T-cell (primary cell): ENCODE data around the gene C5orf15. TPM values are rescaled to one million over a fixed set of nuclear protein-coding genes. Genes with fewer than 3 reads are reported as not detected.
A peak's percentile ranks its signal among the peaks of the same experiment; 100 is the strongest.

Source experiments
- ATAC-seq, 4 experiments: fragments of 200-7000 bp in 3 of 4; fragments of 150-1000 bp in 1 of 4; cut with Tn5 transposase; replicated peaks in 1 of 4; 1 replicate in 3 of 4; 2 replicates in 1 of 4; pipeline ENCODE4 v1.10.0; 2021; ENCODE audit warnings: moderate library complexity in 3 of 4, mild to moderate bottlenecking in 2 of 4, moderate number of reproducible peaks in 1 of 4
- CTCF ChIA-PET, 2 donors: fragments of 300-600 bp; sonication (Branson Sonifier 250); formaldehyde crosslinking; loops; one replicate each; lab custom pipeline; 2022; ENCODE audit warnings: antibody characterized with exemption in 2 of 2; lab: Charles Lee
- POLR2A ChIA-PET, 2 donors: fragments of 300-600 bp; sonication (Branson Sonifier 250); formaldehyde crosslinking; loops; one replicate each; lab custom pipeline; 2022; ENCODE audit warnings: antibody characterized with exemption in 2 of 2; lab: Charles Lee
- DNase-seq, 35 experiments: peaks; one replicate each; pipeline versions ENCODE4 v3.0.0 to v3.0.0-alpha.2; 2013 to 2023
- H3K27ac ChIP-seq: one replicate; pipeline ENCODE4 v1.5.1; 2013; ENCODE audit warnings: low read length
- H3K27me3 ChIP-seq, 2 experiments: replicated peaks in 1 of 2; 1 replicate in 1 of 2; 2 replicates in 1 of 2; pipeline versions ENCODE4 v1.6.1 to v1.7.0; 2013; ENCODE audit warnings: low read length in 1 of 2, mixed read lengths in 1 of 2; ENCODE audit not compliant: control insufficient read depth in 2 of 2, insufficient read depth in 2 of 2; ENCODE audit errors: extremely low read depth in 1 of 2
- H3K36me3 ChIP-seq, 2 donors: 1 replicate in 1 of 2; 2 replicates in 1 of 2; pipeline versions ENCODE4 v1.6.1 to v1.7.0; 2013; ENCODE audit warnings: low read length in 1 of 2; ENCODE audit not compliant: control insufficient read depth in 2 of 2, insufficient read depth in 1 of 2; ENCODE audit errors: extremely low read depth in 1 of 2
- H3K4me1 ChIP-seq, 2 experiments: 1 replicate in 1 of 2; 2 replicates in 1 of 2; pipeline versions ENCODE4 v1.6.1 to v1.7.0; 2013; ENCODE audit warnings: low read length in 2 of 2, mixed read lengths in 1 of 2; ENCODE audit not compliant: insufficient read depth in 2 of 2, control insufficient read depth in 1 of 2; ENCODE audit errors: extremely low read depth in 1 of 2
- H3K4me3 ChIP-seq, 2 donors: 1 replicate in 1 of 2; 2 replicates in 1 of 2; pipeline versions ENCODE4 v1.5.1 to v1.7.0; 2013; ENCODE audit warnings: mild to moderate bottlenecking in 2 of 2, low read length in 1 of 2, moderate library complexity in 1 of 2; ENCODE audit not compliant: control insufficient read depth in 1 of 2; ENCODE audit errors: extremely low read depth in 1 of 2
- H3K9me3 ChIP-seq: 2 replicates; pipeline ENCODE4 v1.7.0; 2013
- H3K27ac Mint-ChIP-seq, 2 donors: one replicate each; pipeline ENCODE4 v1.8.0; 2020 to 2021; ENCODE audit warnings: mild to moderate bottlenecking in 2 of 2, mixed read lengths in 2 of 2
- H3K27me3 Mint-ChIP-seq, 2 donors: one replicate each; pipeline ENCODE4 v1.8.0; 2021 to 2022; ENCODE audit warnings: mixed read lengths in 2 of 2
- H3K36me3 Mint-ChIP-seq: one replicate; pipeline ENCODE4 v1.8.0; 2021; ENCODE audit warnings: mixed read lengths
- H3K4me1 Mint-ChIP-seq, 3 donors: one replicate each; pipeline ENCODE4 v1.8.0; 2020 to 2022; ENCODE audit warnings: mixed read lengths in 3 of 3, mild to moderate bottlenecking in 1 of 3
- H3K4me3 Mint-ChIP-seq, 3 donors: one replicate each; pipeline ENCODE4 v1.8.0; 2020 to 2022; ENCODE audit warnings: mild to moderate bottlenecking in 3 of 3, mixed read lengths in 3 of 3, moderate library complexity in 3 of 3
- H3K9me3 Mint-ChIP-seq, 3 donors: one replicate each; pipeline ENCODE4 v1.8.0; 2020 to 2022; ENCODE audit warnings: mixed read lengths in 3 of 3
- WGBS: methylation state at CpG from one replicate; pipeline ENCODE4 v1.1.5; 2013; ENCODE audit warnings: missing lambda C conversion rate; ENCODE audit not compliant: insufficient coverage; 5-methylcytosine and 5-hydroxymethylcytosine counted together
- total RNA-seq, 35 experiments: library from RNA in 6 of 35; stranded (reverse) in 6 of 35; fragments of 120-200 nt in 1 of 35; gene quantifications; one replicate each; pipeline versions ENCODE4 v1.2.1 to v1.2.4 and lab custom pipeline; 2013 to 2026

The C5orf15 gene
- total RNA-seq, 5 donors from 2014 or later (not counting 1 experiment from before 2014, with no cell fraction given) = 12.6 to 14.7 (median 14.5) TPM

GRCh38 chr5:133994990-133995333, 26.5 kb upstream of the C5orf15 start:
- no peak overlapping the region for H3K27ac Mint-ChIP-seq
- H3K36me3 Mint-ChIP-seq = peaks cover 12% of the 10 kb centered on the region
- H3K27me3 Mint-ChIP-seq = no peaks in the 10 kb centered on the region
- no peak for ATAC-seq
- ChIA-PET POLR2A (interaction anchor here in 1 of 2 donors (0.5 kb wide), 1 partner anchor 165 kb away, joined by 8 read pairs; no protein-coding TSS in a partner anchor), CTCF (no interaction called here)
- Histone ChIP-seq H3K9me3 (no peaks in the 10 kb centered on the region), H3K4me1 (peaks cover 0 to 35% of the 10 kb centered on the region in 2 experiments), H3K36me3 (peaks cover 5 to 16% of the 10 kb centered on the region in 2 donors), H3K27ac (no peak overlapping the region), H3K27me3 (no peaks in the 10 kb centered on the region), H3K4me3 (no peak overlapping the region)
- peaks cover 56 to 62% (median 57%) of the 10 kb centered on the region in 3 donors for H3K4me1 Mint-ChIP-seq
- no peaks in the 10 kb centered on the region for H3K9me3 Mint-ChIP-seq
- DNase-seq = no peak
- 94% methylated on average over 5 of the region's 6 CpGs for WGBS
- no peak overlapping the region for H3K4me3 Mint-ChIP-seq

DNA sequence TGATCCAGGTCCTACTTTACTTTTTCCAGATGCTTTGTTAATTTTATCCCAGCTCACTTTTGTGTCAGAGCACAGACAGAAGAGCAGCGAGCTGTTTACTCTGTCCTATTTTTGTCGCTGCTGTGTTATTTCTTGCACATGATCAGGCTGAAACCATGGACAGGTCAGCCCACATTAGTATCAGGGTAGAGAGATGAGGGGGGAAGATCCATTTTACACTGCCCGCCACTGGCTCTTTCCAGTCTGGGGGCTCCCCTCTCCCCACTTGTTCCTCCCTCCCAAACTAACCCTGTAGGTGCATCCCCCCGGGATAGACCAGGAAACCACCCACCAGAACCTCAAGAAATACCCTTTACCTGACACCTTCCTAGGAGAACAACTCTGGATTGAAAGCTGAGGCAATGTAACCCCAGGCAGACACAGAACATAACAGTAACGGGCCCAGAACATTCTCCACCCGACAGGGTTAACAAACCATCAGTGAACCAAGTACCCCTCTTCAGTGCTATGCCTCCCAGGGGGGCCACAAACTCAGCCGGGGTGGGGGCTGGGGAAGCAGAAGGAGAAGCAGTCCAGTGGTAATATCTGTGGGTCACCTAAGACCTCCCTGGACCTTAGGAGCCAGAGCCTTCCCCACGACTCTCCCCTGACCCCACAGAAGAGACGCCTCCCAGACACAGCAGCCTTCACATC, 26.0 kb upstream of the C5orf15 start:
- no peak for DNase-seq
- Histone ChIP-seq H3K36me3 (peaks cover 3 to 20% of the 10 kb centered on the region in 2 donors), H3K4me1 (peaks cover 0 to 31% of the 10 kb centered on the region in 2 experiments), H3K27ac (no peak overlapping the region), H3K4me3 (no peak overlapping the region), H3K9me3 (no peaks in the 10 kb centered on the region), H3K27me3 (no peaks in the 10 kb centered on the region)
- Mint-ChIP-seq H3K27ac (no peak overlapping the region), H3K36me3 (peaks cover 13% of the 10 kb centered on the region), H3K27me3 (no peaks in the 10 kb centered on the region), H3K4me3 (no peak overlapping the region), H3K9me3 (no peaks in the 10 kb centered on the region), H3K4me1 (peaks cover 51 to 57% (median 52%) of the 10 kb centered on the region in 3 donors)
- POLR2A ChIA-PET = interaction anchor here in 1 of 2 donors (0.5 to 0.7 kb wide), 2 partner anchors 10 to 165 kb away, joined by 3 to 8 read pairs; partner anchors contain the start of gene VDAC1
- WGBS = 86% methylated on average over 4 of the region's 9 CpGs
- CTCF ChIA-PET = no interaction called here
- no peak for ATAC-seq

DNA sequence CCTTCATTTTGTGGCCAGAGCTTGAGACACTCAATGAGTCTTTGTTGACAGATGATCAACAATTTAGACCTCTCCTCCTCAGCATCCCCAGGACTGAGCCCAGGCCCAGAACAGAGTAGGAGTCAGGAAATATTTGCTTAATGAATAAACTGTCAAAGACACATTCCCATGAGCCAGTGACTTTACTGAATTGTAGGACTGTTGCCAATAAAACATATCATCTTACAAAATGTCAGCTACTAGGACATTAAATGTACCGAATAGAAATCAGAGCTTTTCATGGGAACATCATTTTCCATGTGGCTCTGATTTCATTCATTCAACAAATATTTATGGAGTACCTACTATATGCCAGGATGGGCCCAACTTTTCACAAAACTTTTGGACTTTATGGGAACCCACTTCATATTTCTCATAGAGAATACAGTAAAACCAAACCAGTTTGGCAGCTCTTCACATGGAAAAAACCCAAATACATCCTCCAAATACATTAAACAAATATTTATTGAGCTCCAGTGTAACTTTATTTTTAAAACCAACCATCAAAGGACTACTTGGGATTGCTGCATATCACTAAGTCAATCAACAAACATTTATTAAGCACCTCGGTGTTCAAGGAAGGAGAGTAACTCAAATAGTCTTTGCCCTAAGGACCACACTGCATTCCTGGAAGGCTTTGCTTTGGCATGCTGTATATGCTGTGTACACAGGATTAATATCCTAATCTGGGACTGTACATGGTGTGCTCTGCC, 24.9 kb upstream of the C5orf15 start:
- peaks cover 44 to 50% (median 47%) of the 10 kb centered on the region in 3 donors for H3K4me1 Mint-ChIP-seq
- Histone ChIP-seq H3K9me3 (no peaks in the 10 kb centered on the region), H3K4me1 (peaks cover 0 to 26% of the 10 kb centered on the region in 2 experiments), H3K27ac (no peak overlapping the region), H3K36me3 (peaks cover 5 to 29% of the 10 kb centered on the region in 2 donors), H3K4me3 (no peak overlapping the region), H3K27me3 (no peaks in the 10 kb centered on the region)
- H3K36me3 Mint-ChIP-seq = peaks cover 18% of the 10 kb centered on the region
- 100% methylated on average over 1 of the region's 2 CpGs for WGBS
- ChIA-PET POLR2A (interaction anchor here (0.5 to 2.0 kb wide), 3 partner anchors 10 to 407 kb away, joined by 3 to 6 read pairs (median 4); partner anchors contain the start of gene VDAC1 (in 1 of the 2)), CTCF (no interaction called here)
- no peak overlapping the region for H3K27ac Mint-ChIP-seq
- ATAC-seq (no peak), DNase-seq (no peak)
- no peaks in the 10 kb centered on the region for H3K27me3 Mint-ChIP-seq
- no peaks in the 10 kb centered on the region for H3K9me3 Mint-ChIP-seq
- H3K4me3 Mint-ChIP-seq = no peak overlapping the region

DNA sequence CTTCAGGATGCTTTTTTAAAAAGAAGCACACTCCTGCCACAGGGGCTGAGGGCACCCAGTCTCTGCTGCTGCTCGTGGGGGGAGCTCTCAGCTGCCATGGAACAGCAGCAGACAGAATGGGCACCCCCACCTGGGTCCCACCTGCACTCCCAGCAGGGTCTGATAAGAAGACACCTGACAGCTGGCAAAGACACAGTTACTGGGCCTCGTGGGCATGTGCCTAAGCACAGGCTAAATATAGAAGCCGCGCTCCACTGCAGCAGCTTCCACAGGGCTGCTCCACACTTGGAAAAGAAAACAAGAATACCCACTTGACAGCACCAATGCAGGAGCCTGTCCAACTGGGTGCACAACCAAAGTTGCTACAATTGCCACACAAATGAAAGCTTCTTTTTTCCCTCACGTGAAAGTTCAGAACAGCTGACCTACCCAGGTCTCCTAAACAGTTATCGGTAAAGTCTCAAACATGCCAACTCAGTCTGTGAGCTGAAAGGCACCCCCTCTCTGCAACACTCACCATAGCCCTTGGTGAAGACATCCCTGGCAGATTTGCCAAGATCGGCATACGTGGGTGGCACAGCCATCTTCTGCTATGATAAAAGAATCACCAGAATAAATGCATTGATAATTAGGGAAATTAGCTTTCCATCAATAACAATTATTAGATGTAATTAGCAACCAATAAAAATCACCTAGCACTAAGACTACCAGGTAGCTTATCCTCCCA, 24.2 kb upstream of the C5orf15 start:
- H3K9me3 ChIP-seq = no peaks in the 10 kb centered on the region
- 88% methylated on average over 5 of the region's 8 CpGs for WGBS
- peaks cover 5 to 33% of the 10 kb centered on the region in 2 donors for H3K36me3 ChIP-seq

DNA sequence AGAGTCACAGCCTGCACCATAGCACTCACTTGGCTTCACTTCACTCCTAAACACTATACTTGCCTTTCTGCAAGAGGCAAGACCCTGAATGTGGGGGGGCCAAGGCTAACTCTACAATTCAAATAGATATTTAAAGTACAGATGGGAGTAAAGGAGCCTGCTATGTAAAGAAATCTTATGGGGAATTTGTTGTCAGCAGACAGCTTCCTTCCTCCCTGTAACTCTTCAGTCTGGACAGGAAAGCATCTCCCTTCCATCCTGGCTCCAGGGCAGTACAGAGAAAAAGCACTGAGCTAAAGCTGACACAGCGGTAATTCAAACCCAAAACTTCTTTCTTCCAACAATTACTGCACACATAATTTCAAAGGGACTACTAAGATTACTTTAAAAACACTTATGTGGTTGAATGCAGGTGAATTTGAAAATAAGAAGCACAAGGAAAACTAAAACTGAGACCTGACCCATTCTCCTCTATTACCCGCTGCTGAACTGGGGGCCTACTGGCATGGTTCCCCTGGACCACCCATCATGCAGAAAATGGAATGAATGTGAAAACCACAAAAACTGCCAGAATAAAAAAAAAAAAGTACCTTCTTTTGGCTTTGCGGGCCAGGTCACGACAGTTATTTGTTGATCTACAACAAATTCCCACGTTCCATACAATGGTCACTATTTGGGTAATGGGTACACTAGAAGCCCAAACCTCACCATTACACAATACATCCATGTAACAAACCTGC, 22.9 kb upstream of the C5orf15 start:
- CTCF ChIA-PET = no interaction called here
- POLR2A ChIA-PET = interaction anchor here in 1 of 2 donors (0.5 kb wide), 1 partner anchor 30 kb away, joined by 9 read pairs; no protein-coding TSS in a partner anchor

More for the DNA sequence above, 24.2 kb upstream of the C5orf15 start:
- no peaks in the 10 kb centered on the region for H3K27me3 ChIP-seq
- Mint-ChIP-seq H3K36me3 (peaks cover 22% of the 10 kb centered on the region), H3K27me3 (no peaks in the 10 kb centered on the region), H3K4me3 (no peak overlapping the region), H3K27ac (peak overlapping the region in 1 of 2 donors; percentile 2), H3K9me3 (no peaks in the 10 kb centered on the region), H3K4me1 (peaks cover 37 to 45% (median 41%) of the 10 kb centered on the region in 3 donors)
- no peak for ATAC-seq
- ChIA-PET CTCF (no interaction called here), POLR2A (interaction anchor here (0.5 to 2.0 kb wide), 3 partner anchors 11 to 408 kb away, joined by 3 to 6 read pairs (median 4); no protein-coding TSS in a partner anchor)
- H3K27ac ChIP-seq = no peak overlapping the region
- H3K4me1 ChIP-seq = peaks cover 0 to 26% of the 10 kb centered on the region in 2 experiments
- no peak for DNase-seq
- no peak overlapping the region for H3K4me3 ChIP-seq

More for the DNA sequence above, 22.9 kb upstream of the C5orf15 start:
- Histone ChIP-seq H3K9me3 (no peaks in the 10 kb centered on the region), H3K36me3 (peaks cover 5 to 44% of the 10 kb centered on the region in 2 donors), H3K27me3 (no peaks in the 10 kb centered on the region), H3K4me1 (peaks cover 0 to 20% of the 10 kb centered on the region in 2 experiments), H3K4me3 (no peak overlapping the region), H3K27ac (no peak overlapping the region)
- Mint-ChIP-seq H3K9me3 (no peaks in the 10 kb centered on the region), H3K27ac (peak overlapping the region in 1 of 2 donors; percentile 34), H3K4me3 (no peak overlapping the region), H3K27me3 (no peaks in the 10 kb centered on the region), H3K36me3 (peaks cover 23% of the 10 kb centered on the region), H3K4me1 (peaks cover 30 to 37% (median 33%) of the 10 kb centered on the region in 3 donors)
- ATAC-seq = no peak
- DNase-seq = no peak
- WGBS = no CpG with 5 or more reads among the region's 5 CpGs
